ENCODE results near the gene KCTD11.

KCTD11 gene

DNA sequence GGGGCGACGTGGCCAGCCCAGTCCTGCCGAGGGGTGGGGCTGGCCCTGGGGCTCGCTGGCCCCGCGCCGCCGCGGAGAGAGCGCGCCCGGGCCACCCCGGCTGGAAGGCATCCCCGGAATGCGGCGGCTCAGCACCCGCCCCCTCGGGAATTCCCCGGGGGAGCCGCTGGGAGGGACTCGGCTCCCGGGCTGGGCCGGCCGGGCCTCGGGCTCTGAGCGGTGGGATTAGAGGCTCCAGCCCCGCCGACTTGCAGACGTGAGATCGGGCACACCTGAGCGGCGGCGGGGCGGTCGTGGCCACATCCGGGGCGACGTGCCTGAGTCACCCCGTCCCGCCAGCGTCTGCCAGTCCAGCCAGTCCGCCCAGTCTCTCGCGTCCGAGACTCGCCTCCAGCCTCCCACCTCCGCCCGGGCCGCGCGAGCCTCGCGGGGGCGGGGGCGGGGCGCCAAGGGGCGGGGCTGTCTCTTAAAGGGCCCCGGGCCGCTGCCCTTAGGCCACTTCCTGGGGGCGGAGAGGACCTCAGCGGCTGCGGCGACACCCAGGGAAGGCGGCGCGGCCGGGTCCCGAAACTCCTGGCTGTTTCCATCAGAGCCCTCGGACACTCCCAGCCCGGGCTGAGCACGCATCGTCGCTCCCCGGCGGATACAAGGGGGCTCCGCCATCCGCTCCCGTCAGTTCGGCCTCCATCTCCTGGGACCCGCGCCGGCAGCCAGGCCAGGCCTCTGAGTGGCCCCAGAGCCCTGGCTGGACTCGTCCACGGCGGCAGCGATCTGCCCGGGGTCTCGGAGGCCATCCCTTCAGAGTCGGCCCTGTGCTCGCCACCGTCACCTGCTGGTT, at the start of gene KCTD11:
Gene KCTD11, plus strand, starts transcription at position 498 of the 838 bp plus-strand sequence.
- in situ Hi-C loops (cut with MboI; ENCODE audit: low sequenced_read_pairs) = loop anchor here (25.0 kb wide), 1 partner anchor 185 kb away; the partner anchor contains the start of gene TNFSF12

DNA sequence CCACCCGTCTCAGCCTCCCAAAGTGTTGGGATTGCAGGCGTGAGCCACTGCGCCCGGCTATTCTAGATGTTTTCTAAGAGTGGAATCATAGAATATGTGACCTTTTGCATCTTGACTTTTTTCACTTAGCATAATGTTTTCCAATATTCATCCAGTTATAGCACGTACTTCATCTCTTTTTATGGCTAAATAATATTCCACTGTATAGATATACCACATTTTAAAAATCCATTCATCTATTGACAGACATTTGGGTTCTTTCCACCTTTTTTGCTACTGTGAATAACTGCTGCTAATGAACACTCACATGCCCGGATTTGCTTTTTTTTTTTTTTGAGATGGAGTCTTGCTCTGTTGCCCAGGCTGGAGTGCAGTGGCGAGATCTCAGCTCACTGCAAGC, 47.8 kb upstream of the KCTD11 start:
- in situ Hi-C loops (cut with MboI; ENCODE audit: low sequenced_read_pairs) = no loop called here

DNA sequence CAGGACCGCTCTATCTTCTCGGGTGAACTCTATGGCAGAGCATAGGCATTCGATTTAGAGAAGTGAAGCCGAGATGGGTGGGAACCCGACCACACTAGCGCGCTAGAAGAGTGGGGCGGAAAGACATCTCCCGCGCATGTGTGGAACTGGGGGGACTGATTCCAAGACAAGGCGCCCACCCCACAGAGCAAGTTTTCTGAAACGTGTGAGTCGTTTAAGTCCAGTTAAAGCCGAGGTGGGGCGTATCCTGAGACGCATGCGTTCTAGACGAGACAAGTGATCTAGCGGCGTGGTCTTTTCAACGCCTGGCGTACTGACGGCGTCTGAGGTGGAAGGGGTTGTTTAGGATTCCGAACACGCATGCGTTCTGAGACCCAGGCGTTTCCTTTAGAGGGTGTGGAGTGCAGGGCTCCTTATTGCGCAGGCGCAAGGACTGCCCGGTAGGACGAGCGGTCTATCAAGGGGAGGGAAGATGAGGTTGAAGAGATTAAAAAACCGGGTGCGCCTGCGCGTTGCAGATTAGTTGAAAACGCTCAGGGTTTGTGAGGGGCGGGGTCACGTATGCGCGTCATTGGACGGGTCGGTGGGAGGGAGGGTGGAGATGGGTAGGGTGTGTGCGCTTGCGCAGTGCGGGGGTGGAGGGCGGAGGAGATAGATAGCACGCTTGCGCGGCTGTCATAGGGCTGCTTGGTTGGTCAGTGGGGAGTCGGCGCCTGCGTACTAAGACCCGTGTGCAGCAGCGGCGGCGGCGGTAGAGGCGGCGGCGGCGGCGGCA, 44.9 kb upstream of the KCTD11 start, which contains the start of gene EIF5A:
Gene EIF5A, plus strand, starts transcription at position 718 of the 775 bp plus-strand sequence. CDS start 2,008 bp downstream, outside the sequence.
- in situ Hi-C loops (cut with MboI; ENCODE audit: low sequenced_read_pairs) = no loop called here

DNA sequence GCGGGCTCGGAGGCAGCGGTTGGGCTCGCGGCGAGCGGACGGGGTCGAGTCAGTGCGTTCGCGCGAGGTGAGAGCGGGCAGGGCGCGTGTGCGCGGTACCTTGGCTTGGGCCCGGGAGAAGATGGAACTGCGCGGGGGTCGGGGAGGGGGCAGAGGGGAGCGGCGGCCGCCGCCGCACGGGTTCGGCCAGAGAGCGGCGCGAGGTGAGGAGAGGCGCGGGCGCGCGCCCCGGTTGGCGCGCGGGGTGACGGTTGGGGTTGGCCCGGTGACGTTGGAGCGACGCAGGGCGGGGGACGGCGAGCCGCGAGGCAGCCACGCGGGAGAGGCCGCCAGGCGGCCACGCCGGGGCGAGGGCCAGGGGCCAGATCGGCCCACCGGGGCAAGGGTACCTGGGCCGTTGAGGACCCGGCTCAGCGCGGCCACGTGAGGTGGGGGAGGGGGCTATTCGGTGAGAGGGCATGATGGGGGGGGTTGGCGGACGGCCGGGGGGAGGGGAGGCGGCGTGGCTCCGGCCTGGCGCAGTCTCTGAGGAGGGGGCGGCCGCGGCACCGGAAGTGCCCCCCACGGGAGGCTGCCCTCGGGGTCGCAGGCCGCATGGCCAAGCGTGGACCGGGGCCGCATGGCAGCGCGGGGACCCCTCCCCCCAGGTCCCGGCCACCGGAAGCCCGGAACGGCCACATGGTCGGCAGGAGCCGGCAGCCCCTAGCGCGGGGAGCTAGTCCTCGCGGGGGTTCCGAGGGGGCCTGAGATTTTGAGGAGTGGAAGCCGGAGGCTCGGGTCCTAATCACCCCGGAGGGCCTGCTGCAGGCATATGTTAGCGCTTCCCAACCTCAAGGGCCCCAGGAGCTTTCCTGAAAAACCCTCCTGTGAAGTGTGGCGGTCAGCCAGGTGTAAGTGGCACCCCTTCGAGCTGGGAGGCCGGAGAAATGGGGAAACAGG, 44.0 kb upstream of the KCTD11 start:
- in situ Hi-C loops (cut with MboI; ENCODE audit: low sequenced_read_pairs) = no loop called here

DNA sequence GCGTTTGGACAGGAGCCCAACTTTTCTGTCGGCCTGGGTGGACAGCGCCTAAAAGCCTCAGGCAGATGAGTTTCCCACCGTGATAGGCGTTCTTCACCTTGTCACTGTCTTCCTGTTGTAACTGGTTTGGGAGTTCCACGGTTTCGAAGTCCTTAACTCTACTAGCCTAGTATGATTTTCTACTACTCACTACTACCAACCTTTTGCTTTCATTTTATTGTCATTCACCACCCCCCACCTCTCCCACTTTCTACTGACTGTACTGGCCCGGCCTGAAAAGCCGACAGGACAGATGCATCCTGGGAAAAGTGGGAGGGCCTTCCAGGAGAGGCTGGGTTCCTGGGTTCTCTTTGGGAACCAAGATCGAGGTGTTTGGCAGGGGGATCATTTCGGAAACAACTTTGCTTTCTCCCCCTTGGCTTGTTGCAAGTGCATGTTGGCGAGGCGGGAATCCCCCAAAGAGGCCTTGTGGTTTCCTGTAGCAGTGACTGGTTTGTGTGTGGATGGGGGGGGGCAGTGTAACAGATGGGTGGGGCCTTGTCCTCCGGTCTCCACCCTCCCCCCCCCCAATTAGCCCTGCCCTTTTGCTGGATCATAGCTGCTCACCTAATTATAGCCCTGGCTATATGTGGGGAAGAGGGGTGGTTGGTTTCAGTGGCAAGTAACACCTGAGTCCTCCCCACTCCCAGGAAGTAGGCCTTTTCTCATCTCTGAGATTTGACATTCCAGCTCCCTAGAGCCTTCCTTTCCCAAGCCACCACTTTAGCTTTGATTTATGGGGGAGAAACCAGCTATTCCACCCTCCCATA, 43.1 kb upstream of the KCTD11 start:
- in situ Hi-C loops (cut with MboI; ENCODE audit: low sequenced_read_pairs) = no loop called here

DNA sequence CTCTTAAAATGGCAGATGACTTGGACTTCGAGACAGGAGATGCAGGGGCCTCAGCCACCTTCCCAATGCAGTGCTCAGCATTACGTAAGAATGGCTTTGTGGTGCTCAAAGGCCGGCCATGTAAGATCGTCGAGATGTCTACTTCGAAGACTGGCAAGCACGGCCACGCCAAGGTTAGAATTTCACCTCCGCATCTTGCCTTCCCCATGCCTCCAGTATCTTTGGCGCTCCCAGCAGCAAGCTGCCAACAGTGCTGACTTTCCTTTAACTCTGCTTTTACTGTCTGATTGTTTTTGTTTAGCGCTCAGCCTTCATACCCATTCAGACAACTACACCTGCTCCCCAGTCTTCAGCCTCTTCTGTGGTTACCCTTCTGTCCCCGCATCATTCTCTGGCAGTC, 42.3 kb upstream of the KCTD11 start:
- in situ Hi-C loops (cut with MboI; ENCODE audit: low sequenced_read_pairs) = no loop called here

DNA sequence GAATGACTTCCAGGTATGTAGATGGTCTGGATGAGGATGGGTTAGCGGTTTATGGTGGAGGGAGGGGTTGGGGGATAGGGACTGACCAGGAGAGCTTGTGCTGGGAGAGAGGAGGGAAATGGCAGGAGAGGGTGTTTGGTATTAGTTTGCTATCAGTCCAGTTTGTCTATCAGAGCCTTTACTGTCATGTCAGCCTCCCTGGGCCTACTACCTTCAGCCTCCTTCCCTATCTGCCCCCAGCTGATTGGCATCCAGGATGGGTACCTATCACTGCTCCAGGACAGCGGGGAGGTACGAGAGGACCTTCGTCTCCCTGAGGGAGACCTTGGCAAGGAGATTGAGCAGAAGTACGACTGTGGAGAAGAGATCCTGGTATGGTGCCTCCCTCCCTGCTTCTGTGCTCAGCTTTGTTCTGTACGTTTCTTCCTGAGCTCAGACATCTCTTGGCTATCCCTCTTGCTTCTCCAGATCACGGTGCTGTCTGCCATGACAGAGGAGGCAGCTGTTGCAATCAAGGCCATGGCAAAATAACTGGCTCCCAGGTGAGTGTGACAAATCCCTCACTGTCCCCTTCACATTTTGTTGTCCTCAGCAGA, 40.8 kb upstream of the KCTD11 start:
- in situ Hi-C loops (cut with MboI; ENCODE audit: low sequenced_read_pairs) = no loop called here

DNA sequence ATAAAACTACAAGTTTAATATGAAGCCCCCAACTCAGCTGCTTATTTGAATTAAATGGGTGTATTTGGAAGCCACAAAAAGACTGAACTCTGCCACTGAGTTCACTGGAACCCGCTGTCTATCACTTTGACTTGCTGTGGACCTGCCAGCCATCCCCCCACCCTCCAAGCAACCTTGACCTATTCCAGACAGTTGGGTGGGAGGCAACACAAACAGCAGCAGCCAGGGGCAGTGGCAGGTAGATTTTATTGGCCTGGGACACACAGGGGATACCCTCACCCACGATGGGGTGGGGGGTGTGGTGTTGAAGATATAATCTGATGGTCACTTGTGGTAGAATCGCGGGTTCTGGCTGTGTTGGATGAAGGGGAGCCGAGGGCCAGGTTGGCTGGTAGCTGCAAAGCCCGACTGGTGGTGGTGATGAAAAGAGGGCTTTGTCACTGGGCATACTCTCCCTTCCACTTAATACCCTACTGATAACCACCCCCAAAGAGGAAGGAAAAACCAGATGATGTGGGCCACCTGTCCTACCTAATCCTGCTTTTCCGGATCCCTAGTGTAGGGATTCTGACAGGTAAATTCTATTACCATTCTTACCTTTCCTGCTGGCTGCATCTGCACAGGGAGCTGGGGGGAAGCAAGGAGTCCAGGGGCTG, 39.4 kb upstream of the KCTD11 start:
- in situ Hi-C loops (cut with MboI; ENCODE audit: low sequenced_read_pairs) = no loop called here

DNA sequence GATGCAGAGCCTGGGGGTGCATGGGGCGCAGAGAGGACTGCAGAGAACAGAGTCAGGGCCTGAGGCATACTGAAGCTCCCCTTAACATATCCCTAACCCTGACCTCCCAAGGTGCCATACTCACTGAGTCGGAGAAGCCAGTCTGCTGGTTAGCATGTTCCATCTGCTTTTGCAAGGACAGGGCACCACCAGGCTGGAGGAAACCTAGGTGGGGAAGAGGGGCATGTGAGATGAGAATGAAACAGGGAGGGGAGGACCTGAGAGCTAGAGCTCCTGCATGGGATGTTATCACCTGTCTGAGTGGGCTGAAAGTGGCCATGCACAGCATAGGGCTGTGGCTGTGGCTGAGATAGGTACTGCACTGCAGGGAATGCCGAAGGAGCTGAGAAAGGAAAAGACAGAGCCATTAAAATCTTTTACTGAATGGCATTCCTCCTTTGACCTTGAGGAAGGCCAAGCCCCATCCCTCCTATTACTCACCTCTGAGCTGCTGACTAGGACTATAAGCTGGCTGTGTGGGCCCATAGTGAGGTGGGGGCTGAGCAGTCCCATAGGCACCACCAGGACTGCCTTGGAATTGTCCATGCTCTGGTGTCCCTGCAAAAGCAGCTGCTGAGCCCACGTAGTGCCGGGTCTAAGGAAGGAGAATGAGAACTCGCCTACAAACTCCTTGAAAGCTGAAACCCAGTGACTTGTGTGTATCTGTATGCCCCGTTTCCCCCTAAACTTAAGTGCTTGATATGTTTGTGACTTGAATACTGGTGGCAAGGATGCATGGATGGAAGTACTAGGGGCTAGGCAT, 38.7 kb upstream of the KCTD11 start:
- in situ Hi-C loops (cut with MboI; ENCODE audit: low sequenced_read_pairs) = no loop called here

DNA sequence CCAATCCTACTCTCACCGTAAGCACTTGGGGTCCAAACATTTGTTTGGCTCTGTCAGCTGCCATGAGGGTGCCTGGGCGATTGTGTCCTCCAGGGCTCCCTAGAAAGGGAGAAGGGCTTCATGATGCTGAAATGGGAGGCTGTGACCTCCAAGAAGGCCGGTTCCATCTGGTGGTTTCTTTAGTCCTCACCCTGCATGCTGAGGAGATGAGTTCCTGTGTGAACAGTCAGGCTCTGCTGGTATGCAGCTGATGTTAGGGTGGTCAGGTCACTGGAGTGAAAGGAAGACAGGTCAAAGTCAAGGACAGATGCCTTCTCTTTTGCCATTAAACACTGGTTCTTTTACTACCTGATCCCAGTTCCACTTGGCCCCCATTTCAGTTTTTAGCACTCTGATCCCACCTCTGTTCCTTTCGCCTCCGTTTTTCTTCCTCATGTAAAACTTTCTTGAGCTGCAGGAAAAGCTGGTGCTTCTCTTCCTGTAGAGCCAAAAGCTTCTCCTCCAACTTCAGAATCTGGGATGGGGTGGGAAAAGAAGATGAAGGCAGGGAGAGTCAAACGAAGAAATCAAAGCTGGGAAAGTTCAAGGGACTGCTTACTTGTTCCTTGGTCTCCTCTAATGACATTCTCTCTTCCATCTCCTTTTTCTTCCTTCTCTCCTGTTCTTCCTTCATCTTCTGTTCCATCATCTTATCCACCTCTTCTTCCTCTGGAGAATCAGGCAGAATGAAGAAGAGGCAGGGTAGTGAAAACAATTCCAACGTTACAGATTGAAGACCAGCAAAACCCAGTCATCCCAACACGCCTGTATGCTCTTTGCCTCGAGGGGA, 37.9 kb upstream of the KCTD11 start:
- in situ Hi-C loops (cut with MboI; ENCODE audit: low sequenced_read_pairs) = no loop called here

DNA sequence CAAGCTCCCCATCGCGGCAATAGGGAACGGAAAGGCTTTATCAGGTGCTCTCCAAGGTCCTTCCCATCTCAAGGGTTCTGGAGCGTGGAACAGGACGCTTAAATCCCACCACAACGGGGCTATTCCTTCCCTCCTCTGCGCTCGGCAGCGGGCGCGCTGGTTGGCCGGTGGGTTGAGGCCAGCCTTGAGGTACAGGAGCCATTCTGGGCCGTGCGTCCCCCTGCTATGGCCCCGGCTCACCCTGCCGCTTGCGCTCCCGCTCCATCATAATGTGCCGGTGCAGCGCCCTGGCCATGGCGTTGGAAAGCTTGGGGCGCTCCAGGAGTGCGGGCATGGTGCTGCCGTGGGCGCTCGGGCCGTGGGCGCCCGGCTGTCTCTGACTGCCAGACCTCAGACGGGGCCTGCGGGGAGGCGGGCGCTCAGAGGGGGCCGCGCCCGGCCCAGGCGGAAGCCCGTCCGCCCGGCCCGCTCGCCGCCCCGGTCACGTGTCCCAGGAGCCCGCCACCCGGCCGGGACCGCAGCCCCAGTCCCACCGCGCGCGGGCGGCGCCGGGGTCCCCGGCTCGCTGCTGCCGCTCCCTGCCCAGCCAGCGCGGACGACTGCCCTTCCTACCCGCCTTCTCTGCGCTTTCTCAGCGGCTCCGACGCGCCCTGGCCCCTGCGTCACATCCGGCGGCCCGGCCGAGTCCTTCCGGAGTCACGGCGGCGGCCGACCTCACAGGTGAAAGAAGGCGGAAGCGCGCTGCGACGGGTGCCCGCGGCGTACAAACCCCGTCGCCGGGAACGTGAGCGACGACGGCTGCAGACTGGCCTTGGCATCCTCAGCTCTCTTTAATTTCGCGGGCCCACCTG, 37.0 kb upstream of the KCTD11 start, which contains the start of gene GPS2:
Gene GPS2, minus strand, starts transcription at position 642 of the 851 bp plus-strand sequence. Its CDS starts 308 bp downstream, at position 334.
- in situ Hi-C loops (cut with MboI; ENCODE audit: low sequenced_read_pairs) = no loop called here

DNA sequence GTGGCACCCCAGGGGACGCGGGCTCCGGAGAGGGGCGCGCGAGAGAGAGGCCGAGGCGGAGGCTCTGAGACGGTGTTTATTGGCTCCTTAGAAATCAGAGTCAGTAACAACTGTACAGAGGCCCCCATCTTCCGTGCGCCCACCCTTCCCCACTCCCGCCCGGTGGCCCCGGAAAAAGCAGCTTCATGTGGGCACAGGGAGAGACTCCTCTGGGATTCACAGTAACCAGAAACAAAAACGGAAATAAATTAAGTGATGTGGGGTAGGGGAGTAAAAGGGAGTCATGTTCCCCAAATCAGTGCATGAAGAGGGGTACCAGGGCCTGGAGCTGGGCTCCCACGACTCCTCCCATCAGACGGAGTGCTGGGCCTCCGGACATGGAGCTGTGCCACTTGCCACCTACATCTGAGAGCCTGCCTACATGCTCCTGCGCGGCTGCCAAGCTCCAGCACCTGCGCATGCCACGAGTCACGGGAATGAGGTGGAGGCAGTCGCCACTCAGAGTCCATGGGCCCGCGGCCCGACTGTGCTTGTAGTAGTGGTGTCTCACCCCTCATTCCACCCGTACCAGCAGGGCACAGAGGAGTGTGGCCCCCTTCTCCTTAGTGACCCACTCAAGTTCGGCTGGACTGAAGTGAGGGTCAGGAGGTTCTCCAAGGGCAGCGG, 36.3 kb upstream of the KCTD11 start:
- in situ Hi-C loops (cut with MboI; ENCODE audit: low sequenced_read_pairs) = no loop called here

DNA sequence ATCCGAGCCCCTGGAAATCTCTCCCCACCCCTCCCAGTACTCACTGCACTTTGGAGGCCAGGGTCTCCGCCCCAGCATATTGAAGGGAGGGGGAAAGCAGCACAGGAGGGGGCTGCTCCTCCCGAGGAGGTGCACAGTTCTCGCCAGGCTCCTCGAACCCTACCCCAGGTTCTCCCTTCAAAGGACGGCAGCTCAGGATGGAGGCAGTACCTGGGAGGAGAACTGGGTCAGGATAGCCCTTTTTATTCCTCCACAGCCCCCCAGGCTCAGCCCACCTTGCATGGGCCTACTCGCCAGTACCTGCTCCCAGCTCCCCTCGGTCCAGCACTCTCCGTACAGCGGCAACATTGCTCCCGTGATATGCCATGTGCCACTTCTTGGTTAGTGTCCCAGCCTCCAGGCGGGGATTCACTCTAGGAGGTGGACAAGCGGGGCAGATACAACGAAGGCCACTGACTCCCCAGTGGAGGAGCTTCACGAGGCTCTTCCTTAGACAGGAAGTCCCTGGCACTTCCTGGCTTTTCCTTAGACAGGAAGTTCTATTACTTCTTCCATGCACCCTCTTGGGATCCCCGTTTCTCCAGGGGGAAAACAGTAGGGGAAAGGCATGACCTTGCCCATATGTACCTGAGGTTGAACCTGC, 34.7 kb upstream of the KCTD11 start:
- in situ Hi-C loops (cut with MboI; ENCODE audit: low sequenced_read_pairs) = no loop called here

DNA sequence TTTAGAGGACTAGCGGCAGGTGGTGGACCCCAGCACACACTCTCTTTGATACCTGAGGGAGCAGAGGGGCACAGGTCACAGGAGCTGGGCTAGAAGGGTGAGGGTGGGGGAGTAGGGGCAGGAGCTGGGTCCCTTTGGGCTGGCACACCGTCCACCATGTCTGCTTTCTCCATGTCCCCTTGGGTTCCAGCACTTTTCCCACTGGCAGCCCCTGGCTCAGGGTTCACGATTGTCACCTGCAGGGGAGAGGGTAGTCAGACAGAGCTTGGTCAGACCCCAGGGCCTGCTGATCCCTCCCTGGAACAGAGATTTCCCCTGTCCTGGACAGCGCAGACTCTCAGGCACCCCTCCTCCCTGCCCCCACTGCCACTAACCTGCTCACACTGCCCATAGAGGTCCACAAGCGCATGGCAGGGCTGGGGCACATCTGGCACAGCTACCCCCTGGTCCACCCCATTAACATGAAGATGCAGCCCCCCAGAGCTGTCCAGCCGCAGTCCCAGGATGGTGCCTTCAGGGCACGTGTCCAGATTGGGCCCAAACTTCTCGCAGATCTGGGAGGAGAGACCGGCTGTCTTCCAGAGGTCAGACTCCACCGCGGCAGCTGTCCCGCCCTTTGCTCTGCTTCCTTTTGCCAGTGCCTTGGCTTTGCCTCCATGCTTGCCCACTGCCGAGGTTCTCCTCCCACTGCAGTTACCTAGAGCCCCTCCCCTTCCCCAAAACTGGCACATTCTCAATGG, 33.7 kb upstream of the KCTD11 start:
- in situ Hi-C loops (cut with MboI; ENCODE audit: low sequenced_read_pairs) = no loop called here

DNA sequence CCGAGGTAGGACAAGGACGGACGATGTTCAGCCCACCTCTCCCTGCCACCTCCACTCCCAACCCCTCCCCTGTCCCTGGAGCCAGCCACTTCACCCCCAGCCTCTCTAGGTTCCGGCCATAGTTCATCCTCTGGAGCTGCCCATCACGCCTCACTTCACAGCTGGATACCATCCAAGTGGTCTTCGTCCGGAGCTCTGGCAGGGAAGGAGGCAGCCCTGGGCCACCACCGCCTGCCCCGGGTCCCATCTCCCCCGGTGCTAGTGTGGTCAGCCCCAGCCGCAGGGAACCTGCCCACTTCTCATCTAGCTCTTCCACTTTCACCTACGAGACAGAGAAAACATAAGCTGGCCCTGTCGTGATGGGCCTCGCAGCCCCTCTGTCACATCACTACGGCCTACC, 30.5 kb upstream of the KCTD11 start:
- in situ Hi-C loops (cut with MboI; ENCODE audit: low sequenced_read_pairs) = no loop called here

Data from HL-60/S4 treated with phorbol 12-myristate 13-acetate at 8.2 ng/mL for 4 days and 3 days (cell line).